Measurements from ENCODE around the gene NIPAL1.
A peak's percentile ranks its signal among the peaks of the same experiment; 100 is the strongest.

Gene NIPAL1

GRCh38 chr4:48022192-48022799, 5.7 kb downstream of the NIPAL1 start:
- DNase-seq (ENCODE audit: low read depth): no peak
- TF ChIP-seq, protein P1, sequence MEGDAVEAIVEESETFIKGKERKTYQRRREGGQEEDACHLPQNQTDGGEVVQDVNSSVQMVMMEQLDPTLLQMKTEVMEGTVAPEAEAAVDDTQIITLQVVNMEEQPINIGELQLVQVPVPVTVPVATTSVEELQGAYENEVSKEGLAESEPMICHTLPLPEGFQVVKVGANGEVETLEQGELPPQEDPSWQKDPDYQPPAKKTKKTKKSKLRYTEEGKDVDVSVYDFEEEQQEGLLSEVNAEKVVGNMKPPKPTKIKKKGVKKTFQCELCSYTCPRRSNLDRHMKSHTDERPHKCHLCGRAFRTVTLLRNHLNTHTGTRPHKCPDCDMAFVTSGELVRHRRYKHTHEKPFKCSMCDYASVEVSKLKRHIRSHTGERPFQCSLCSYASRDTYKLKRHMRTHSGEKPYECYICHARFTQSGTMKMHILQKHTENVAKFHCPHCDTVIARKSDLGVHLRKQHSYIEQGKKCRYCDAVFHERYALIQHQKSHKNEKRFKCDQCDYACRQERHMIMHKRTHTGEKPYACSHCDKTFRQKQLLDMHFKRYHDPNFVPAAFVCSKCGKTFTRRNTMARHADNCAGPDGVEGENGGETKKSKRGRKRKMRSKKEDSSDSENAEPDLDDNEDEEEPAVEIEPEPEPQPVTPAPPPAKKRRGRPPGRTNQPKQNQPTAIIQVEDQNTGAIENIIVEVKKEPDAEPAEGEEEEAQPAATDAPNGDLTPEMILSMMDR (conservative IDR thresholded peaks at IDR 0.05; ENCODE audit: control insufficient read depth, insufficient read depth, low read depth, low read length): no peak

GRCh38 chr4:48024522-48024921, 8.0 kb downstream of the NIPAL1 start:
- no peak for DNase-seq (ENCODE audit: low read depth)
- no peak overlapping the region for H3K4me3 ChIP-seq (ENCODE audit: control insufficient read depth, low read depth, low read length)
- TF ChIP-seq, protein P1 (conservative IDR thresholded peaks at IDR 0.05; ENCODE audit: control insufficient read depth, insufficient read depth, low read depth, low read length): no peak

More at GRCh38 chr4:48022192-48022799, 5.7 kb downstream of the NIPAL1 start:
- H3K4me3 ChIP-seq (ENCODE audit: control insufficient read depth, low read depth, low read length): no peak overlapping the region

- TF ChIP-seq, protein P1 (conservative IDR thresholded peaks at IDR 0.05; ENCODE audit: control insufficient read depth, insufficient read depth, low read depth, low read length): no peak
- H3K4me3 ChIP-seq (ENCODE audit: control insufficient read depth, low read depth, low read length): no peak overlapping the region
- peak; percentile 36 for DNase-seq (ENCODE audit: low read depth)
These were observed 8.4 kb downstream of the NIPAL1 start for GRCh38 chr4:48025005-48025404.

GRCh38 chr4:48027653-48028052, 11.1 kb downstream of the NIPAL1 start:
- DNase-seq (ENCODE audit: low read depth): no peak
- H3K4me3 ChIP-seq (ENCODE audit: control insufficient read depth, low read depth, low read length): no peak overlapping the region
- TF ChIP-seq, protein P1 (conservative IDR thresholded peaks at IDR 0.05; ENCODE audit: control insufficient read depth, insufficient read depth, low read depth, low read length): no peak

GRCh38 chr4:48028696-48029095, 12.1 kb downstream of the NIPAL1 start:
- TF ChIP-seq, protein P1 (conservative IDR thresholded peaks at IDR 0.05; ENCODE audit: control insufficient read depth, insufficient read depth, low read depth, low read length): no peak
- no peak overlapping the region for H3K4me3 ChIP-seq (ENCODE audit: control insufficient read depth, low read depth, low read length)
- DNase-seq (ENCODE audit: low read depth): no peak

- TF ChIP-seq, protein P1 (conservative IDR thresholded peaks at IDR 0.05; ENCODE audit: control insufficient read depth, insufficient read depth, low read depth, low read length): no peak
- DNase-seq (ENCODE audit: low read depth): no peak
- H3K4me3 ChIP-seq (ENCODE audit: control insufficient read depth, low read depth, low read length): no peak overlapping the region
These were observed 13.9 kb downstream of the NIPAL1 start for GRCh38 chr4:48030470-48030869.
